HG03558 (cell line): ENCODE results near the gene DOCK4.

Source experiments
- ATAC-seq: cut with Tn5 transposase; IDR thresholded peaks from one replicate; pipeline ENCODE4 v1.9.1; 2021; ENCODE audit warnings: moderate number of reproducible peaks; ENCODE audit not compliant: unreplicated experiment; ENCODE audit errors: extremely low read depth

Gene DOCK4

GRCh38 chr7:112162784-112163506 lies 43.3 kb downstream of the DOCK4 start:
- ATAC-seq, result no peak

- no peak for ATAC-seq
These were observed 43.9 kb downstream of the DOCK4 start for GRCh38 chr7:112162142-112162766.

- no peak for ATAC-seq
These were observed 44.7 kb downstream of the DOCK4 start for GRCh38 chr7:112161253-112162141.

- ATAC-seq, result no peak
These were observed 45.4 kb downstream of the DOCK4 start for GRCh38 chr7:112160771-112161150.

- no peak for ATAC-seq
These were observed 45.9 kb downstream of the DOCK4 start for GRCh38 chr7:112160130-112160770.

- no peak for ATAC-seq
These were observed 46.8 kb downstream of the DOCK4 start for GRCh38 chr7:112159351-112159750.

GRCh38 chr7:112157072-112157471 lies 49.1 kb downstream of the DOCK4 start:
- ATAC-seq, result no peak

GRCh38 chr7:112156412-112156811 lies 49.8 kb downstream of the DOCK4 start:
- no peak for ATAC-seq

- no peak for ATAC-seq
These were observed 51.5 kb downstream of the DOCK4 start for GRCh38 chr7:112154690-112155089.

GRCh38 chr7:112152186-112152585 lies 54.0 kb downstream of the DOCK4 start:
- no peak for ATAC-seq

- ATAC-seq, result no peak
These were observed 55.2 kb downstream of the DOCK4 start for GRCh38 chr7:112150823-112151641.

GRCh38 chr7:112149734-112150133 lies 56.5 kb downstream of the DOCK4 start:
- ATAC-seq, result no peak

GRCh38 chr7:112147793-112148361 lies 58.3 kb downstream of the DOCK4 start:
- ATAC-seq, result no peak

- ATAC-seq, result no peak
These were observed 61.0 kb downstream of the DOCK4 start for GRCh38 chr7:112145206-112145605.

GRCh38 chr7:112144284-112145059 lies 61.7 kb downstream of the DOCK4 start:
- no peak for ATAC-seq

- no peak for ATAC-seq
These were observed 62.6 kb downstream of the DOCK4 start for GRCh38 chr7:112143582-112143981.

GRCh38 chr7:112143136-112143535 lies 63.1 kb downstream of the DOCK4 start:
- no peak for ATAC-seq

- ATAC-seq, result no peak
These were observed 65.6 kb downstream of the DOCK4 start for GRCh38 chr7:112140600-112140999.

- no peak for ATAC-seq
These were observed 67.3 kb downstream of the DOCK4 start for GRCh38 chr7:112138938-112139337.
